Subcutaneous adipose tissue (tissue), 4 donors: ENCODE results near the gene RASSF5. TPM values are rescaled to one million over a fixed set of nuclear protein-coding genes. Genes with fewer than 3 reads are reported as not detected.

ENCODE experiments used
- total RNA-seq, 4 donors: library from RNA; depleted of rRNA; stranded (reverse); fragments of >200 nt; gene quantifications; one replicate each; pipeline ENCODE4 v1.1.0, GENCODE V29; 2016
- TF ChIP-seq, protein P1 (sequence below): fragments of 450-650 bp; IDR thresholded peaks from one replicate; pipeline ENCODE4 v1.5.1; 2016; ENCODE audit warnings: low read depth, mild to moderate bottlenecking, control low read depth, antibody characterized with exemption, moderate library complexity

Gene RASSF5
- total RNA-seq, 4 donors from 2014 or later: 5.2 to 17.3 (median 9.0) TPM

GRCh38 chr1:206512058-206512850 lies 4.9 kb downstream of the RASSF5 start:
- TF ChIP-seq, protein P1, sequence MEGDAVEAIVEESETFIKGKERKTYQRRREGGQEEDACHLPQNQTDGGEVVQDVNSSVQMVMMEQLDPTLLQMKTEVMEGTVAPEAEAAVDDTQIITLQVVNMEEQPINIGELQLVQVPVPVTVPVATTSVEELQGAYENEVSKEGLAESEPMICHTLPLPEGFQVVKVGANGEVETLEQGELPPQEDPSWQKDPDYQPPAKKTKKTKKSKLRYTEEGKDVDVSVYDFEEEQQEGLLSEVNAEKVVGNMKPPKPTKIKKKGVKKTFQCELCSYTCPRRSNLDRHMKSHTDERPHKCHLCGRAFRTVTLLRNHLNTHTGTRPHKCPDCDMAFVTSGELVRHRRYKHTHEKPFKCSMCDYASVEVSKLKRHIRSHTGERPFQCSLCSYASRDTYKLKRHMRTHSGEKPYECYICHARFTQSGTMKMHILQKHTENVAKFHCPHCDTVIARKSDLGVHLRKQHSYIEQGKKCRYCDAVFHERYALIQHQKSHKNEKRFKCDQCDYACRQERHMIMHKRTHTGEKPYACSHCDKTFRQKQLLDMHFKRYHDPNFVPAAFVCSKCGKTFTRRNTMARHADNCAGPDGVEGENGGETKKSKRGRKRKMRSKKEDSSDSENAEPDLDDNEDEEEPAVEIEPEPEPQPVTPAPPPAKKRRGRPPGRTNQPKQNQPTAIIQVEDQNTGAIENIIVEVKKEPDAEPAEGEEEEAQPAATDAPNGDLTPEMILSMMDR: no peak

DNA sequence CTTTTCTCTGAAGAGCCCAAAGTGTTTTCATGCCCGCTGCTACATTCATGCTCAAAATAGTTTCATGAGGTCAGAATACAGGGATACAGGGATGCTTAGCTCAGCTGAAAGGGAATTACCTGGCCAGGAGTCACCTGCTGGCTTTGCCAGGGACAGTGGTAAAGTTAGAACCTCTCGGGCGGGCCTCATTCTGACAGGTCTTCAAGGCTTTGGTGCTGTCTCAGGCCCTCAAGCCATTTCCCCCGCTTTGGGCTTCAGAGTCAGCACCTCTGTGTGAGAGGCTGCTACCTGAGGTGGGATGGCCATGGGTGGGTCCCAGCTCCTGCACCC lies 5.5 kb downstream of the RASSF5 start:
- TF ChIP-seq, protein P1: no peak

- TF ChIP-seq, protein P1: no peak
These were observed 6.2 kb downstream of the RASSF5 start for GRCh38 chr1:206513312-206514111.

DNA sequence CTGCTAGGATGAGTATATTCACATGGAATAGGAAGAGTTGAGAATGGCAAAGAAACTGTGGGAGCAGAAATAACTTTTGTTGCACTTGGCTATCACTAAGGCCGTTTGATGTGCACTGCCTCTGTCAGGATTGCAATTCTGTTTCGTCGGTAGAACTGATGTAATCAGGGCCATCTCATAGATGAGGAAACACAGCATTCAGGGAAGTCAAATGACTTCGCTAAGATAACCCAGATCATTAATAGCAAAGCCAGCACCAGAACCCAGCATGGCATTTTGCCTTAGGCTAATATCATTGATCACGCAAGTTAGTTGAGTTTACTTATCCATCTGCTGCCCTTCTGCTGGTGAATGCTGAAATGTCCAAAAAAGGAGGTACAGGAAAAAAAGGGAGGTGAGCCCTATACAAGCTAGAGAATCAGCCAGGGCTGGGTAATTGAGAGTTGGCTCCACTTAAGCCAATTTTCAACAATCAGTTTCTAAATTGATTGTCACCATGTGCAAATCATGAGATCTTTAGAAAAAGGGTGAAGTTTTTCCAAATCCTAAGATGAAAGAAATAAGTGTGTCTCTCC lies 7.6 kb downstream of the RASSF5 start:
- TF ChIP-seq, protein P1: no peak

- TF ChIP-seq, protein P1: no peak
These were observed 9.3 kb downstream of the RASSF5 start for GRCh38 chr1:206516728-206516990.

- TF ChIP-seq, protein P1: no peak
These were observed 10.5 kb downstream of the RASSF5 start for GRCh38 chr1:206517784-206518183.

- TF ChIP-seq, protein P1: no peak
These were observed 10.9 kb downstream of the RASSF5 start for GRCh38 chr1:206518206-206518605.
